ENCODE data around the gene MAST4. TPM values are rescaled to one million over a fixed set of nuclear protein-coding genes. Genes with fewer than 3 reads are reported as not detected.

Gene MAST4
- total RNA-seq, 2 experiments from 2014 or later: 1.3 to 21.9 TPM

- Histone ChIP-seq H3K4me2 (ENCODE audit: low read length) (no peak overlapping the region), H3K4me3 (ENCODE audit: low read depth, low read length, poor library complexity, severe bottlenecking) (no peak overlapping the region), H3K9me2 (ENCODE audit: insufficient read depth, low read length) (no peaks in the 10 kb centered on the region), H3K79me2 (ENCODE audit: insufficient read depth, low read depth, low read length) (no peaks in the 10 kb centered on the region), H3K27ac (ENCODE audit: low read depth, low read length, poor library complexity, severe bottlenecking) (no peak overlapping the region), H3K9me3 (ENCODE audit: low read length) (peaks cover 15% of the 10 kb centered on the region; the same call in 1 of the 2 replicates), H3K4me1 (ENCODE audit: insufficient read depth, low read length, poor library complexity, severe bottlenecking) (peaks cover 37% of the 10 kb centered on the region), H2AFZ (ENCODE audit: low read length) (no peak overlapping the region), H3K36me3 (ENCODE audit: insufficient read depth, low read length) (peaks cover 3% of the 10 kb centered on the region; the same call in 1 of the 2 replicates), H4K20me1 (ENCODE audit: insufficient read depth, low read length) (no peaks in the 10 kb centered on the region)
- intact Hi-C loops (cut with micrococcal nuclease; ENCODE audit: unreplicated experiment): no loop called here
- ChIA-PET POLR2A (interaction anchor here (0.6 kb wide), 1 partner anchor 119 kb away, joined by 3 read pairs; no protein-coding TSS in a partner anchor), CTCF (ENCODE audit: unreplicated experiment) (no interaction called here)
- no peak for DNase-seq (ENCODE audit: low spot score)
- TF ChIP-seq CTCF (conservative IDR thresholded peaks at IDR 0.05; ENCODE audit: low read length): no peak
- TF ChIP-seq EZH2phosphoT487 (IDR thresholded peaks at IDR 0.05; ENCODE audit: borderline replicate concordance, low read depth, low read length): no peak
- BruUV-seq (replicated peaks): no TSS peak
Observed at GRCh38 chr5:66620711-66621110, 24.5 kb downstream of the MAST4 start.

GRCh38 chr5:66621146-66621545 lies 25.0 kb downstream of the MAST4 start:
- H3K9me3 ChIP-seq (ENCODE audit: low read length): peaks cover 15% of the 10 kb centered on the region; the same call in 1 of the 2 replicates
- H3K4me1 ChIP-seq (ENCODE audit: insufficient read depth, low read length, poor library complexity, severe bottlenecking): peaks cover 37% of the 10 kb centered on the region
- H3K4me3 ChIP-seq (ENCODE audit: low read depth, low read length, poor library complexity, severe bottlenecking): no peak overlapping the region
- H3K36me3 ChIP-seq (ENCODE audit: insufficient read depth, low read length): peaks cover 3% of the 10 kb centered on the region; the same call in 1 of the 2 replicates
- no peak overlapping the region for H2AFZ ChIP-seq (ENCODE audit: low read length)
- no peaks in the 10 kb centered on the region for H4K20me1 ChIP-seq (ENCODE audit: insufficient read depth, low read length)
- no peak for DNase-seq (ENCODE audit: low spot score)
- TF ChIP-seq CTCF (conservative IDR thresholded peaks at IDR 0.05; ENCODE audit: low read length) (no peak), EZH2phosphoT487 (IDR thresholded peaks at IDR 0.05; ENCODE audit: borderline replicate concordance, low read depth, low read length) (no peak)
- H3K27ac ChIP-seq (ENCODE audit: low read depth, low read length, poor library complexity, severe bottlenecking): no peak overlapping the region
- POLR2A ChIA-PET: interaction anchor here (0.6 kb wide), 1 partner anchor 118 kb away, joined by 3 read pairs; no protein-coding TSS in a partner anchor
- no peaks in the 10 kb centered on the region for H3K9me2 ChIP-seq (ENCODE audit: insufficient read depth, low read length)
- CTCF ChIA-PET (ENCODE audit: unreplicated experiment): no interaction called here
- no peak overlapping the region for H3K4me2 ChIP-seq (ENCODE audit: low read length)
- H3K79me2 ChIP-seq (ENCODE audit: insufficient read depth, low read depth, low read length): no peaks in the 10 kb centered on the region
- BruUV-seq (replicated peaks): no TSS peak
- intact Hi-C loops (cut with micrococcal nuclease; ENCODE audit: unreplicated experiment): no loop called here

GRCh38 chr5:66621736-66622135 lies 25.5 kb downstream of the MAST4 start:
- H3K4me1 ChIP-seq (ENCODE audit: insufficient read depth, low read length, poor library complexity, severe bottlenecking): peaks cover 37% of the 10 kb centered on the region

More at GRCh38 chr5:66621736-66622135, 25.5 kb downstream of the MAST4 start:
- no TSS peak for BruUV-seq (replicated peaks)
- TF ChIP-seq CTCF (conservative IDR thresholded peaks at IDR 0.05; ENCODE audit: low read length): no peak
- no peak for TF ChIP-seq EZH2phosphoT487 (IDR thresholded peaks at IDR 0.05; ENCODE audit: borderline replicate concordance, low read depth, low read length)
- Histone ChIP-seq H3K9me2 (ENCODE audit: insufficient read depth, low read length) (no peaks in the 10 kb centered on the region), H3K79me2 (ENCODE audit: insufficient read depth, low read depth, low read length) (no peaks in the 10 kb centered on the region), H3K4me2 (ENCODE audit: low read length) (no peak overlapping the region), H3K27ac (ENCODE audit: low read depth, low read length, poor library complexity, severe bottlenecking) (no peak overlapping the region), H2AFZ (ENCODE audit: low read length) (no peak overlapping the region), H3K36me3 (ENCODE audit: insufficient read depth, low read length) (peaks cover 3% of the 10 kb centered on the region; the same call in 1 of the 2 replicates), H4K20me1 (ENCODE audit: insufficient read depth, low read length) (no peaks in the 10 kb centered on the region), H3K4me3 (ENCODE audit: low read depth, low read length, poor library complexity, severe bottlenecking) (no peak overlapping the region), H3K9me3 (ENCODE audit: low read length) (peaks cover 15% of the 10 kb centered on the region; the same call in 1 of the 2 replicates)
- CTCF ChIA-PET (ENCODE audit: unreplicated experiment): no interaction called here
- POLR2A ChIA-PET: interaction anchor here (0.6 kb wide), 1 partner anchor 662 kb away, joined by 3 read pairs; no protein-coding TSS in a partner anchor
- intact Hi-C loops (cut with micrococcal nuclease; ENCODE audit: unreplicated experiment): no loop called here
- DNase-seq (ENCODE audit: low spot score): no peak
